H1 (cell line): Measurements from ENCODE around the gene MLANA. TPM values are rescaled to one million over a fixed set of nuclear protein-coding genes. Genes with fewer than 3 reads are reported as not detected.

Source experiments
- CTCF ChIA-PET: fragments of 300-600 bp; sonication (Branson Sonifier 250); formaldehyde crosslinking; loops from one replicate; lab custom pipeline; 2021; ENCODE audit not compliant: partially characterized antibody; lab: Charles Lee
- POLR2A ChIA-PET: fragments of 300-600 bp; sonication (Branson Sonifier 250); formaldehyde crosslinking; loops from one replicate; lab custom pipeline; 2021; ENCODE audit warnings: inconsistent platforms; ENCODE audit not compliant: partially characterized antibody; lab: Charles Lee
- DNase-seq, 2 experiments: peaks; one replicate each; pipeline versions ENCODE4 v3.0.0 to v3.0.0-alpha.2; 2010 to 2022; ENCODE audit warnings: low spot score in 2 of 2, low read depth in 1 of 2, mixed read lengths in 1 of 2
- FAIRE-seq: peaks from 2 replicates; lab custom pipeline; 2011; peaks lifted over from hg19 to GRCh38; lab: Jason Lieb, UNC
- H2AFZ ChIP-seq: 2 replicates; pipeline ENCODE4 v1.8.1; 2012; ENCODE audit warnings: low read length, inconsistent platforms
- H2AK5ac ChIP-seq: 2 replicates; pipeline ENCODE4 v1.6.1; 2013; ENCODE audit warnings: low read depth, low read length
- H2BK120ac ChIP-seq: replicated peaks from 2 replicates; pipeline ENCODE3; 2013; ENCODE audit warnings: low read depth, low read length, inconsistent platforms
- H2BK12ac ChIP-seq: 2 replicates; pipeline ENCODE4 v1.6.1; 2013; ENCODE audit warnings: low read depth, low read length
- H2BK15ac ChIP-seq: 2 replicates; pipeline ENCODE4 v1.6.1; 2013; ENCODE audit warnings: low read length
- H2BK20ac ChIP-seq: 2 replicates; pipeline ENCODE4 v1.6.1; 2013; ENCODE audit warnings: low read length
- H2BK5ac ChIP-seq: 2 replicates; pipeline ENCODE4 v1.6.1; 2013; ENCODE audit warnings: low read depth, low read length
- H3K14ac ChIP-seq: 2 replicates; pipeline ENCODE4 v1.6.1; 2013; ENCODE audit warnings: inconsistent platforms; ENCODE audit not compliant: insufficient read length
- H3K18ac ChIP-seq: 2 replicates; pipeline ENCODE4 v1.6.1; 2013; ENCODE audit warnings: low read length; ENCODE audit errors: extremely low read depth
- H3K23ac ChIP-seq: 2 replicates; pipeline ENCODE4 v1.6.1; 2013; ENCODE audit warnings: inconsistent platforms; ENCODE audit not compliant: insufficient read length
- H3K23me2 ChIP-seq: 2 replicates; pipeline ENCODE4 v1.6.1; 2013; ENCODE audit warnings: low read depth, low read length
- H3K27ac ChIP-seq: 2 replicates; pipeline ENCODE4 v1.6.1; 2011; ENCODE audit warnings: low read depth, low read length, inconsistent platforms
- H3K27me3 ChIP-seq, 4 experiments: replicated peaks in 1 of 4; 1 replicate in 1 of 4; 2 replicates in 3 of 4; pipeline versions ENCODE4 v1.6.1 to v1.8.1; 2011 to 2013; ENCODE audit warnings: low read length in 3 of 4, mild to moderate bottlenecking in 3 of 4, inconsistent platforms in 2 of 4, mixed read lengths in 2 of 4, moderate library complexity in 1 of 4; ENCODE audit not compliant: control insufficient read depth in 3 of 4, insufficient read depth in 3 of 4; ENCODE audit errors: extremely low read depth in 1 of 4
- H3K36me3 ChIP-seq, 4 experiments: 2 replicates each; pipeline versions ENCODE4 v1.6.1 to v1.8.1; 2011 to 2013; ENCODE audit warnings: mild to moderate bottlenecking in 4 of 4, low read length in 3 of 4, moderate library complexity in 2 of 4, control low read depth in 1 of 4, inconsistent platforms in 1 of 4; ENCODE audit not compliant: insufficient read depth in 4 of 4, control insufficient read depth in 2 of 4
- H3K4ac ChIP-seq: replicated peaks from 2 replicates; pipeline ENCODE3; 2013; ENCODE audit warnings: low read length, low read depth, mixed read lengths, inconsistent platforms; ENCODE audit not compliant: insufficient read length
- H3K4me1 ChIP-seq, 4 experiments: replicated peaks in 1 of 4; 1 replicate in 1 of 4; 2 replicates in 3 of 4; pipeline versions ENCODE4 v1.6.1 to v1.8.1; 2011 to 2013; ENCODE audit warnings: low read length in 3 of 4, inconsistent platforms in 2 of 4, mixed read lengths in 1 of 4; ENCODE audit not compliant: insufficient read depth in 4 of 4, control insufficient read depth in 3 of 4
- H3K4me2 ChIP-seq, 2 experiments: 2 replicates each; pipeline versions ENCODE4 v1.6.1 to v1.8.1; 2011 to 2013; ENCODE audit warnings: low read depth in 2 of 2, low read length in 2 of 2, control low read depth in 1 of 2, inconsistent platforms in 1 of 2, mild to moderate bottlenecking in 1 of 2; ENCODE audit not compliant: insufficient read depth in 1 of 2
- H3K4me3 ChIP-seq, 4 experiments: fragments of 200-600, 300-600 bp in 1 of 4; sonication (generic), shearing (Covaris generic), sonication (Bioruptor Twin) in 1 of 4; 2 replicates each; pipeline versions ENCODE4 v1.5.1 to v1.8.1; 2011 to 2016; ENCODE audit warnings: low read length in 4 of 4, low read depth in 3 of 4, control low read depth in 2 of 4, inconsistent platforms in 2 of 4, mild to moderate bottlenecking in 2 of 4, mixed read lengths in 1 of 4, moderate library complexity in 1 of 4; ENCODE audit not compliant: insufficient read depth in 2 of 4; ENCODE audit errors: extremely low read depth in 1 of 4
- H3K56ac ChIP-seq: replicated peaks from 2 replicates; pipeline ENCODE3; 2013; ENCODE audit warnings: low read depth, mild to moderate bottlenecking, mixed read lengths, low read length, inconsistent platforms; ENCODE audit not compliant: insufficient read length
- H3K79me1 ChIP-seq: 2 replicates; pipeline ENCODE4 v1.6.1; 2013; ENCODE audit warnings: low read depth, low read length, control low read depth
- H3K79me2 ChIP-seq, 2 experiments: 2 replicates each; pipeline versions ENCODE4 v1.6.1 to v1.8.1; 2012 to 2013; ENCODE audit warnings: low read length in 2 of 2, mild to moderate bottlenecking in 2 of 2, inconsistent platforms in 1 of 2; ENCODE audit not compliant: insufficient read depth in 2 of 2, control insufficient read depth in 1 of 2
- H3K9ac ChIP-seq, 4 experiments: replicated peaks in 1 of 4; 1 replicate in 1 of 4; 2 replicates in 3 of 4; pipeline versions ENCODE4 v1.6.1 to v1.8.1; 2011 to 2013; ENCODE audit warnings: low read depth in 3 of 4, low read length in 3 of 4, control low read depth in 2 of 4, mild to moderate bottlenecking in 2 of 4, moderate library complexity in 2 of 4, inconsistent platforms in 1 of 4; ENCODE audit errors: extremely low read depth in 1 of 4
- H3K9me3 ChIP-seq, 2 experiments: 2 replicates each; pipeline versions ENCODE4 v1.6.1 to v1.8.1; 2012 to 2013; ENCODE audit warnings: mild to moderate bottlenecking in 2 of 2, moderate library complexity in 2 of 2, control low read depth in 1 of 2, inconsistent platforms in 1 of 2, low read depth in 1 of 2, low read length in 1 of 2, mixed read lengths in 1 of 2; ENCODE audit not compliant: insufficient read depth in 2 of 2
- H4K20me1 ChIP-seq, 2 experiments: replicated peaks in 1 of 2; 2 replicates each; pipeline versions ENCODE3 to v1.8.1; 2011 to 2013; ENCODE audit warnings: inconsistent platforms in 2 of 2, low read length in 2 of 2, mild to moderate bottlenecking in 1 of 2; ENCODE audit not compliant: insufficient read depth in 2 of 2, control insufficient read depth in 1 of 2
- H4K5ac ChIP-seq: 2 replicates; pipeline ENCODE4 v1.6.1; 2013; ENCODE audit warnings: low read length, low read depth, mixed read lengths, inconsistent platforms; ENCODE audit not compliant: insufficient read length
- H4K8ac ChIP-seq: 2 replicates; pipeline ENCODE4 v1.8.0; 2013; ENCODE audit warnings: mild to moderate bottlenecking, moderate library complexity, low read length, inconsistent platforms; ENCODE audit not compliant: insufficient read depth; ENCODE audit errors: extremely low read depth
- H4K91ac ChIP-seq: replicated peaks from 2 replicates; pipeline ENCODE3; 2013; ENCODE audit warnings: low read length, mixed read lengths, inconsistent platforms; ENCODE audit not compliant: insufficient read length
- CBX8 ChIP-seq: fragments of 300-800, 300-1000 bp; sonication (generic); IDR thresholded peaks from 2 replicates; pipeline ENCODE4 v1.7.1; 2016; ENCODE audit warnings: low read depth, low read length, borderline replicate concordance
- CHD2 ChIP-seq: IDR thresholded peaks from 2 replicates; pipeline ENCODE4 v1.6.1; 2012; ENCODE audit warnings: low read length, improper control_type of control experiment
- CREB1 ChIP-seq: IDR thresholded peaks from 2 replicates; pipeline ENCODE4 v1.6.1; 2012; ENCODE audit warnings: inconsistent platforms
- HDAC2 ChIP-seq, 2 experiments: fragments of 300-600 bp in 1 of 2; sonication (generic) in 1 of 2; IDR thresholded peaks; 2 replicates each; pipeline ENCODE4 v1.6.1; 2011 to 2012; ENCODE audit warnings: low read depth in 2 of 2, low read length in 2 of 2, mild to moderate bottlenecking in 2 of 2, moderate library complexity in 2 of 2, borderline replicate concordance in 1 of 2, inconsistent platforms in 1 of 2
- JUN ChIP-seq: IDR thresholded peaks from 2 replicates; pipeline ENCODE4 v1.6.1; 2011; ENCODE audit warnings: low read depth, mild to moderate bottlenecking, improper control_type of control experiment, low read length
- MAX ChIP-seq: IDR thresholded peaks from 2 replicates; pipeline ENCODE4 v1.6.1; 2012; ENCODE audit warnings: inconsistent platforms
- PHF8 ChIP-seq: fragments of 200-600 bp; sonication (generic); conservative IDR thresholded peaks from 2 replicates; pipeline ENCODE4 v1.7.1; 2012; ENCODE audit warnings: low read depth, mild to moderate bottlenecking, inconsistent platforms, low read length, moderate library complexity
- SIRT6 ChIP-seq: IDR thresholded peaks from one replicate; pipeline ENCODE4 v1.7.1; 2012; ENCODE audit warnings: low read length, inconsistent platforms
- TCF12 ChIP-seq: IDR thresholded peaks from 2 replicates; pipeline ENCODE4 v1.6.1; 2011; ENCODE audit warnings: low read depth, mild to moderate bottlenecking, low read length
- WGBS, 2 experiments: shearing (Covaris generic) in 1 of 2; methylation state at CpG; one replicate each; pipeline versions ENCODE4 v1.1.6 to v1.1.7; 2013 to 2015; ENCODE audit warnings: low lambda C conversion rate in 2 of 2, mixed read lengths in 2 of 2, inconsistent platforms in 1 of 2, low coverage in 1 of 2, missing lambda C conversion rate in 1 of 2; ENCODE audit not compliant: insufficient replicate concordance in 2 of 2, insufficient coverage in 1 of 2, insufficient read length in 1 of 2; ENCODE audit errors: extremely low coverage in 1 of 2, missing lambda C conversion rate in 1 of 2; 5-methylcytosine and 5-hydroxymethylcytosine counted together
- polyA plus RNA-seq, 7 experiments: library from polyadenylated mRNA; depleted of rRNA in 3 of 7; stranded (reverse) in 5 of 7; unstranded in 2 of 7; fragments of >200 nt in 5 of 7; fragments of 200-250 nt in 2 of 7; gene quantifications; 1 replicate in 5 of 7; 2 replicates in 1 of 7; 4 replicates in 1 of 7; pipeline versions ENCODE4 v1.2.1 to v1.2.3, GENCODE V29; 2011 to 2013; ENCODE audit warnings: missing spikeins in 2 of 7, mixed read lengths in 2 of 7
- total RNA-seq: library from RNA; stranded (reverse); fragmentation: NEBNext Ultra II Directional; extraction: Animal tissue kit (Norgen Biotek cat#: 25700); gene quantifications from 2 replicates; pipeline ENCODE4 v1.2.1, GENCODE V29; 2021
- TF ChIP-seq, protein P1 (sequence below): IDR thresholded peaks from 2 replicates; pipeline ENCODE4 v1.6.1; 2012; ENCODE audit warnings: low read length, inconsistent platforms

Gene MLANA
- total and polyA plus RNA-seq, 2 of the 8 experiments (the other 6 are each of a cell fraction or from before 2014, with no cell fraction given) = not detected

DNA sequence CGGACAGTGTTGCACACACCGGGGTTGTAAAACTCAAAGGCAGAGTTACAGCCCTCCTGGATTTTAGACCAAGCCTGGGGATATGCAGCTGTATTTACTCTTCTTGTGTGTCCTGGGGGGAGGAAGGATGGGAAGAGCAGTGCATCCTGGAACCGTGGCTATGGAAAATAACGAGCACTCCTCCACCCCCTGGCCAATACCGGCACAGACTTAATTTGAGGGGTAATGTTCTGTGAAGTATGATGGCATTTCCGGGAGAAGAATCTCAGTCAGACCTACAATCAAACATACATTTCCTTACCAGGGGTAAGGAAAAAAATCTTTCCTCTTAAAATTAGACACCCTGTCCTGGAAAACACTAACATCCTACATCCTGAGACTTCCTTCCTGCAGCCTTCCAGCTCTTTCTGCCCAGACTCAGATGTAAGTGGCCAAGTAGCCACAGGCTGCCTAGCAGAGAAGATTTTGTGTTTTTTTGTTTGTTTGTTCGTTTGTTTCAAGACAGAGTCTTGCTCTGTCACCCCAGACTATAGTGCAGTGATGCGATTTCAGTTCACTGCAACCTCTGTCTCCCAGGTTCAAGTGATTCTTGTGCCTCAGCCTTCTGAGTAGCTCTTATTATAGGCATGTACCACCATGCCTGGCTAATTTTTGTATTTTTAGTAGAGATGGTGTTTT is 46.8 kb upstream of the MLANA start:
- no peaks in the 10 kb centered on the region for H3K36me3 ChIP-seq
- no peak overlapping the region for H4K8ac ChIP-seq
- no peak overlapping the region for H2BK120ac ChIP-seq
- ChIA-PET POLR2A (interaction anchor here (0.9 to 1.5 kb wide), 2 partner anchors 9 to 164 kb away, joined by 3 read pairs; a partner anchor contains a TSS), CTCF (interaction anchor here (0.9 to 2.6 kb wide), 3 partner anchors 11 to 15 kb away, joined by 3 to 9 read pairs (median 3); partner anchors contain the start of gene ERMP1)
- no peak for FAIRE-seq
- H4K91ac ChIP-seq = no peak overlapping the region
- H3K56ac ChIP-seq = no peak overlapping the region
- no peaks in the 10 kb centered on the region for H3K23me2 ChIP-seq
- no peak overlapping the region for H3K23ac ChIP-seq
- H3K4ac ChIP-seq = no peak overlapping the region
- TF ChIP-seq PHF8 (no peak), SIRT6 (no peak), CREB1 (no peak), JUN (no peak), HDAC2 (IDR thresholded peaks at IDR 0.05; ENCODE audit: borderline replicate concordance in 1 of 2, low read depth in 2 of 2, low read length in 2 of 2) (no peak), TCF12 (no peak), CBX8 (no peak), CHD2 (no peak), MAX (no peak)
- TF ChIP-seq, protein P1, sequence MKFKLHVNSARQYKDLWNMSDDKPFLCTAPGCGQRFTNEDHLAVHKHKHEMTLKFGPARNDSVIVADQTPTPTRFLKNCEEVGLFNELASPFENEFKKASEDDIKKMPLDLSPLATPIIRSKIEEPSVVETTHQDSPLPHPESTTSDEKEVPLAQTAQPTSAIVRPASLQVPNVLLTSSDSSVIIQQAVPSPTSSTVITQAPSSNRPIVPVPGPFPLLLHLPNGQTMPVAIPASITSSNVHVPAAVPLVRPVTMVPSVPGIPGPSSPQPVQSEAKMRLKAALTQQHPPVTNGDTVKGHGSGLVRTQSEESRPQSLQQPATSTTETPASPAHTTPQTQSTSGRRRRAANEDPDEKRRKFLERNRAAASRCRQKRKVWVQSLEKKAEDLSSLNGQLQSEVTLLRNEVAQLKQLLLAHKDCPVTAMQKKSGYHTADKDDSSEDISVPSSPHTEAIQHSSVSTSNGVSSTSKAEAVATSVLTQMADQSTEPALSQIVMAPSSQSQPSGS = no peak
- H3K4me1 ChIP-seq = peaks cover 0 to 8% (median 3%) of the 10 kb centered on the region in 4 experiments; a peak in 1 of 7 replicates
- WGBS, 2 experiments = 86% methylated on average over 8 of the region's 8 CpGs; no CpG with 5 or more reads in 1 of the 2 experiments
- H4K5ac ChIP-seq = no peak overlapping the region
- no peaks in the 10 kb centered on the region for H3K79me1 ChIP-seq
- H2BK15ac ChIP-seq = no peak overlapping the region
- H3K27ac ChIP-seq = no peak overlapping the region
- H3K27me3 ChIP-seq = no peaks in the 10 kb centered on the region
- no peak overlapping the region for H2BK20ac ChIP-seq
- H3K9me3 ChIP-seq = 0 out of 4 replicates have a peak, but pooled peaks cover 0 to 3% of the 10 kb centered on the region in 2 experiments
- no peak overlapping the region for H2BK12ac ChIP-seq
- H2BK5ac ChIP-seq = no peak overlapping the region
- peak overlapping the region; percentile 18; the same call in 1 of the 2 replicates for H2AFZ ChIP-seq
- no peak overlapping the region for H3K4me3 ChIP-seq
- H2AK5ac ChIP-seq = no peak overlapping the region
- no peak for DNase-seq
- no peak overlapping the region for H3K9ac ChIP-seq
- no peak overlapping the region for H3K4me2 ChIP-seq
- H3K18ac ChIP-seq = no peak overlapping the region
- no peaks in the 10 kb centered on the region for H3K79me2 ChIP-seq
- H4K20me1 ChIP-seq = no peaks in the 10 kb centered on the region
- H3K14ac ChIP-seq = no peak overlapping the region
